Calu3 (cell line): ENCODE results near the gene CUEDC1. TPM values are rescaled to one million over a fixed set of nuclear protein-coding genes. Genes with fewer than 3 reads are reported as not detected.

Source experiments
- BruUV-seq: library from RNA; stranded (reverse); fragments of 400-500 nt; replicated peaks from 2 replicates; lab custom pipeline; 2021; lab: Mats Ljungman, UMichigan
- CTCF ChIA-PET: fragments of 300-600 bp; sonication (Branson Sonifier 250); formaldehyde crosslinking; loops from one replicate; lab custom pipeline; 2022; ENCODE audit warnings: antibody characterized with exemption; lab: Charles Lee
- DNase-seq: peaks from one replicate; pipeline ENCODE4 v3.0.0; 2022
- H3K27ac Mint-ChIP-seq: one replicate; pipeline ENCODE4 v1.8.0; 2022; ENCODE audit warnings: mixed read lengths; ENCODE audit not compliant: unreplicated experiment
- H3K27me3 Mint-ChIP-seq: one replicate; pipeline ENCODE4 v1.8.0; 2022; ENCODE audit warnings: mixed read lengths; ENCODE audit not compliant: unreplicated experiment
- H3K36me3 Mint-ChIP-seq: one replicate; pipeline ENCODE4 v1.8.0; 2022; ENCODE audit warnings: mild to moderate bottlenecking, moderate library complexity, mixed read lengths; ENCODE audit not compliant: insufficient read depth, unreplicated experiment
- H3K4me1 Mint-ChIP-seq: one replicate; pipeline ENCODE4 v1.8.0; 2022; ENCODE audit warnings: mild to moderate bottlenecking, low read depth, mixed read lengths; ENCODE audit not compliant: unreplicated experiment
- H3K4me3 Mint-ChIP-seq: one replicate; pipeline ENCODE4 v1.8.0; 2022; ENCODE audit warnings: mild to moderate bottlenecking, low read depth, moderate library complexity, mixed read lengths; ENCODE audit not compliant: unreplicated experiment
- H3K9me3 Mint-ChIP-seq: one replicate; pipeline ENCODE4 v1.8.0; 2022; ENCODE audit warnings: low read depth, mixed read lengths; ENCODE audit not compliant: unreplicated experiment
- intact Hi-C: fragments of 100-400 bp; cut with micrococcal nuclease; formaldehyde crosslinking; loops from one replicate; pipeline ENCODE4 v1.10.0; 2022; ENCODE audit not compliant: unreplicated experiment
- total RNA-seq: library from RNA; stranded (reverse); gene quantifications from 2 replicates; pipeline ENCODE4 v1.2.3, GENCODE V29; 2022
- TF ChIP-seq, protein P1 (sequence below): fragments of 200-600 bp; IDR thresholded peaks from one replicate; pipeline ENCODE4 v1.8.0; 2022; ENCODE audit warnings: antibody characterized with exemption; ENCODE audit not compliant: unreplicated experiment

Gene CUEDC1
- total RNA-seq, 1 experiment from 2014 or later, result 30.9 TPM

DNA sequence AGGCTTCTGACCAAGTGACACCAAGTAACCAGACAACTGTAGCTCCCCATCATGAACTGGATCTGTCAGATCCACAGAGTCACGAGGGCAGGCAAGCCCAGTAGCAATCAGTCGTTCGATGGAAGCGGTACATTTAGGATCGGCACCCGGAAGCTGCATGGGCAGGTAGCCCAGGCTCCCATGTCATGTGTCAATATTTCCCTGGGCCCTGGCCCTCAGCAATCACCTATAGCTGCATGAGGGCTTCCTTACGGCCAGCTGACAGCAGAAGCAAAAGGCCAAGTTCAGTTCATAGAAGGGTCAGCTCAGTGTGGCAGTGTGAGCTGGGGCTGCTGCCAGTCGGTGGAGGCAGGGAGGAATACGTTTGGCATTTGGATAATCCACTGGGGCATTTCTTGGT lies 137.1 kb downstream of the CUEDC1 start:
- no peak overlapping the region for H3K27ac Mint-ChIP-seq
- TF ChIP-seq, protein P1, sequence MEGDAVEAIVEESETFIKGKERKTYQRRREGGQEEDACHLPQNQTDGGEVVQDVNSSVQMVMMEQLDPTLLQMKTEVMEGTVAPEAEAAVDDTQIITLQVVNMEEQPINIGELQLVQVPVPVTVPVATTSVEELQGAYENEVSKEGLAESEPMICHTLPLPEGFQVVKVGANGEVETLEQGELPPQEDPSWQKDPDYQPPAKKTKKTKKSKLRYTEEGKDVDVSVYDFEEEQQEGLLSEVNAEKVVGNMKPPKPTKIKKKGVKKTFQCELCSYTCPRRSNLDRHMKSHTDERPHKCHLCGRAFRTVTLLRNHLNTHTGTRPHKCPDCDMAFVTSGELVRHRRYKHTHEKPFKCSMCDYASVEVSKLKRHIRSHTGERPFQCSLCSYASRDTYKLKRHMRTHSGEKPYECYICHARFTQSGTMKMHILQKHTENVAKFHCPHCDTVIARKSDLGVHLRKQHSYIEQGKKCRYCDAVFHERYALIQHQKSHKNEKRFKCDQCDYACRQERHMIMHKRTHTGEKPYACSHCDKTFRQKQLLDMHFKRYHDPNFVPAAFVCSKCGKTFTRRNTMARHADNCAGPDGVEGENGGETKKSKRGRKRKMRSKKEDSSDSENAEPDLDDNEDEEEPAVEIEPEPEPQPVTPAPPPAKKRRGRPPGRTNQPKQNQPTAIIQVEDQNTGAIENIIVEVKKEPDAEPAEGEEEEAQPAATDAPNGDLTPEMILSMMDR, result no peak
- H3K27me3 Mint-ChIP-seq, result peaks cover 46% of the 10 kb centered on the region
- no peak for DNase-seq
- H3K36me3 Mint-ChIP-seq, result no peaks in the 10 kb centered on the region
- H3K4me3 Mint-ChIP-seq, result no peak overlapping the region
- CTCF ChIA-PET, result no interaction called here
- intact Hi-C loops, result no loop called here
- no TSS peak for BruUV-seq
- H3K9me3 Mint-ChIP-seq, result no peaks in the 10 kb centered on the region
- no peaks in the 10 kb centered on the region for H3K4me1 Mint-ChIP-seq

DNA sequence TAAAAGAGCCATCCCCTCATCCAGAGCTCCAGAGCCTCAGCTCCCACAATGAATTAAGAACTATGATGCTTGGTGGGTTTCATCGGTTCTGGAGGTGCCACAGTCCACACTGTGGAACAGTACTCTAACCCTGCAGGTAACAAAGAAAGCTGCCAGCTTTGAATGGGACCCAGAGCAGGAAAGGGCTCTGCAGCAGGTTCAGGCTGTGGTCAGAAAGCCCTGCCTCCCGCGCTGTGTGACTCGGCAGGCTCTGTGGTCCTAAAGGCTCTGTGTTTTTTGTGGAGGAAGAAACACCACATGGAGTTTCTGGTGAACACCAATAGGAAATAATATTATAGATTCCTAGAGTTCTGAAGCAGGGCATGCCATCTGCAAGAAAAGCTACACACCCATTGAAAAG lies 137.9 kb downstream of the CUEDC1 start:
- H3K27ac Mint-ChIP-seq, result no peak overlapping the region
- no peak for DNase-seq
- TF ChIP-seq, protein P1, result no peak
- no peaks in the 10 kb centered on the region for H3K9me3 Mint-ChIP-seq
- no peaks in the 10 kb centered on the region for H3K36me3 Mint-ChIP-seq
- H3K27me3 Mint-ChIP-seq, result peaks cover 46% of the 10 kb centered on the region
- intact Hi-C loops, result no loop called here
- no peak overlapping the region for H3K4me3 Mint-ChIP-seq
- H3K4me1 Mint-ChIP-seq, result no peaks in the 10 kb centered on the region
- CTCF ChIA-PET, result no interaction called here
- no TSS peak for BruUV-seq

DNA sequence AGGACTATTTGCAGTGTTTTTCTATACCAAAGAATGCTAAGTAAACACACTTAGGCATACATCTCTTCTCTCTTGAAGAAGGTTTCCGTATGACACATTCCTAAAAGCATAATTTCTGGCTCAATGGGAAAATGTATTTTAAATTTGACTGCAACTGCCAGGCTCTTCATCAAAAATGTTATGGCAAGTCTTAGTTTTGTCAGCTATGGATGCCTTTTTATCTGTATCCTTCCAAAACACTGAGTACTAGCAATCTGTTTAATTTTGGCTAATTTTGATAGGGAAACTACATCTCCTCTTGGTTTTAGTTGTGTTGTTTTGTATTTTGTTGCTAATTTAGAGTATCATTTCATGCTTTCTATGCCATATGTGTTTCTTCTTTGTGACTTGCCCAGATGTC lies 140.8 kb downstream of the CUEDC1 start:
- BruUV-seq, result no TSS peak
- H3K4me3 Mint-ChIP-seq, result no peak overlapping the region

DNA sequence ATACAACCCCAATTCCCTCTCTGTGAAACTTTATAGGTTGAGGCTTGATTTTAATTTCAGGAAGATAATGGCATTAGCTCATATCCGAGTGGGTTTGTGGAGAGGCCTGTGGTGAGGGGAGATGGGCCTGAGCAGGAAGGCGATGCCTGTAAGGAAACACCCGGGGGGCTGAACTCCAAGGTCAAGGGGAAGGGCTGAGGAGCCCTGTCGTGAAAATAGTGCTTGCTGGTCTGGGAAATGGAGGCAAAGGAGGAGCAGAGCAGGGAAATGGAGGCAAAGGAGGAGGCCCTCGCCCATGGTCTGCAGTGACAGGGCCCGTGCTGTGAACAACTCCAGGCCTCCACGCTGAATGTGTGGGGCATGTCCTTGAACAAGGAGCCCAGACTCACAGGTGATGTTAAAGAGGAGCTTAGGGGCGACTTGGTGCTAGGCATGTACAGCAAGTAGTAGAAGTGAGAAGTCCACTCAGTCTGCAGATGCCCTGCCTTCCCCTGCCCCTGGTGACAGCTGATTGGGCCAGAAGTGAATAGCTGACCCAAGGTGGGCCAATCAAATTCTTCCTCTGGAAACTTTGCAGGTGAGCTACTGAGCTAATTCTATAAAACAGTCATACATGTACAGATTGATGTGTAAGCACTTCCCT lies 143.5 kb downstream of the CUEDC1 start:
- H3K4me1 Mint-ChIP-seq, result no peaks in the 10 kb centered on the region
- no peak overlapping the region for H3K4me3 Mint-ChIP-seq
- CTCF ChIA-PET, result no interaction called here
- no TSS peak for BruUV-seq
- no peak overlapping the region for H3K27ac Mint-ChIP-seq
- no peak for DNase-seq
- H3K36me3 Mint-ChIP-seq, result no peaks in the 10 kb centered on the region
- peaks cover 67% of the 10 kb centered on the region for H3K27me3 Mint-ChIP-seq
- intact Hi-C loops, result no loop called here
- TF ChIP-seq, protein P1, result no peak
- no peaks in the 10 kb centered on the region for H3K9me3 Mint-ChIP-seq

More for the DNA sequence above, 140.8 kb downstream of the CUEDC1 start:
- TF ChIP-seq, protein P1, result no peak
- intact Hi-C loops, result no loop called here
- no peak for DNase-seq
- CTCF ChIA-PET, result no interaction called here
- H3K4me1 Mint-ChIP-seq, result no peaks in the 10 kb centered on the region
- no peak overlapping the region for H3K27ac Mint-ChIP-seq
- H3K27me3 Mint-ChIP-seq, result peaks cover 67% of the 10 kb centered on the region
- no peaks in the 10 kb centered on the region for H3K36me3 Mint-ChIP-seq
- H3K9me3 Mint-ChIP-seq, result no peaks in the 10 kb centered on the region

Other genes starting within 250 kb of the CUEDC1 start
- not detected in 2 replicates for gene CCDC182, start 210.1 kb downstream of the CUEDC1 start, total RNA-seq
- 38.1 and 49.0 TPM in 2 replicates for gene MRPS23, start 105.4 kb downstream of the CUEDC1 start, total RNA-seq
- gene VEZF1, start 32.8 kb upstream of the CUEDC1 start, total RNA-seq, result 33.4 and 40.4 TPM in 2 replicates
- 232 and 239 TPM in 2 replicates for gene SRSF1, start 51.8 kb upstream of the CUEDC1 start, total RNA-seq
- 24.8 and 29.2 TPM in 2 replicates for gene DYNLL2, start 128.0 kb upstream of the CUEDC1 start, total RNA-seq
- gene OR4D1, start 193.0 kb upstream of the CUEDC1 start, total RNA-seq, result not detected in 2 replicates
- not detected in 2 replicates for gene OR4D2, start 211.6 kb upstream of the CUEDC1 start, total RNA-seq
- gene EPX, start 237.3 kb upstream of the CUEDC1 start, total RNA-seq, result not detected in 2 replicates